ENCODE measurements around the gene BMPR1A.
"Not testable (repeated sequence)": the region's sequence is repeated elsewhere in the genome, so short reads cannot be mapped to it uniquely, and the experiment has no call there.

The BMPR1A gene

GRCh38 chr10:86951184-86951761 lies 194.9 kb downstream of the BMPR1A start:
- peaks cover 9 to 24% of the 10 kb centered on the region in 2 donors for H3K9me3 Mint-ChIP-seq
- DNase-seq (no peak), ATAC-seq (no peak)
- no peaks in the 10 kb centered on the region for H3K27me3 Mint-ChIP-seq
- H3K4me1 Mint-ChIP-seq: peaks cover 9% of the 10 kb centered on the region
- H3K27ac Mint-ChIP-seq: no peak overlapping the region
- H3K4me3 Mint-ChIP-seq: no peak overlapping the region

- ATAC-seq (no peak), DNase-seq (no peak)
- Mint-ChIP-seq H3K27ac (peak overlapping the region in 1 of 2 donors; percentile 68), H3K4me3 (no peak overlapping the region), H3K27me3 (no peaks in the 10 kb centered on the region), H3K9me3 (peaks cover 9 to 24% of the 10 kb centered on the region in 2 donors), H3K4me1 (peaks cover 9% of the 10 kb centered on the region)
Measured at GRCh38 chr10:86952106-86952505, 195.7 kb downstream of the BMPR1A start.

DNA sequence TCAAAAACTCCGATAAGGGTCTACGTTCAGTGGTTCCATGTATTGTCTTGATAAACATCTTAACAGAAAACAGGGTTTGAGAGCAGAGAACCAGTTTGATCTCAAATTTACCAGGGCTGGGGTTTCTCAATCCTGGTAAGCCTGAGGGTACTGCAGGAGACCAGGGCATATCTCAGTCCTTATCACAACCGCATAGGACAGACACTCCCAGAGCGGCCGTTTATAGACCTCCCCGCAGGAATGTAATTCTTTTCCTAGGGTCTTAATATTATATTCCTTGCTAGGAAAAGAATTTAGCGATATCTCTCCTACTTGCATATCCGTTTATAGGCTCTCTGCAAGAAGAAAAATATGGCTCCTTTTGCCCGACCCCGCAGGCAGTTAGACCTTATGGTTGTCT lies 196.3 kb downstream of the BMPR1A start:
- not testable (repeated sequence) for H3K4me1 Mint-ChIP-seq, H3K4me3 Mint-ChIP-seq, ATAC-seq, H3K27me3 Mint-ChIP-seq, DNase-seq, H3K27ac Mint-ChIP-seq
- peaks cover 9 to 24% of the 10 kb centered on the region in 2 donors for H3K9me3 Mint-ChIP-seq

DNA sequence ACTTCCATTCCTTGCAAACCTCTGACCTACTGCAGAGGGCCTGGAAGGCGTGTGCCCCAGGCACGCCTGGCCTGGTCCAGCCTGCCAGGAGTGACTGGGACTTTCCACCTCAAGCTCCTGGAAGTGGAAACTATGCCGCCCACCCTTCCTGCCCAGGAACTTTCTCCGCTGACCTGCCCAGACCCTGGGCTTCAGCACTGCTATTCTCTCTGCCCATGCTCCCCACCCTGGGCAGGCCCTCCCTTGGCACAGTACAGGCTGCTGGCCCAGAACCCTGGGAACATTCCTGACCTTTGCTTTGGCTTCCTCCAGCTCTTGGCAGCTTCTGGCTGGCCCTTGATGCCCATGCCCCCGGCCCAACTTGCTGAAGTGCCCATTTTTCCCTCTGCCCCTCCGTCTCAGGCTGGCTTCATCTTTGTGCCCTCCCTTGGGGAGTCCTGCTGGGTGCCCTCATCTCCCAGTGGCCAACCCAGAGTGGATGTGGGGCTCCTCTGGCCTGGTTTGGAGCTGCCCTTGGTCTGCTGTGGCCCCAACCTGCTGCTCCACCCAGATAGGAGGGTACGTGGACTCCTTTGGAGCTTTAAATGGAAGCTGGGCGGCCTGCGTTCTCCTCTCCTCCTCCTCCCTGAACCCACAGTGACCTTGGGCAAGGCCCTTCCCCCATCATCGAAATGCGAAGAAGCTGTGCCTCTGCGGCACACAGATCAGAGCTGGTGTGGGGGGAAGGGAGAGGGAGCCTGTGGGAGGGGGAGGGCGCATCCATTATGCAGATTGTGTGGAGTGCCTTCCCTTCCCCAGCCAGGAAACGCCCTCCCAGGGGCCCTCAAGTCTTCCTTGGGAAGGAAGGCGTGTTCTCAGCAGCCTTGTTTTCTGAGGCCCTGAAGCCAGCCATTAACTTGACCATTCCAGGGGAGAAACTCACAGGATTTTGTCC lies 197.6 kb downstream of the BMPR1A start:
- no peak for ATAC-seq
- Mint-ChIP-seq H3K4me3 (no peak overlapping the region), H3K4me1 (peaks cover 9% of the 10 kb centered on the region), H3K27ac (no peak overlapping the region), H3K27me3 (no peaks in the 10 kb centered on the region), H3K9me3 (peaks cover 9 to 24% of the 10 kb centered on the region in 2 donors)
- no peak for DNase-seq

DNA sequence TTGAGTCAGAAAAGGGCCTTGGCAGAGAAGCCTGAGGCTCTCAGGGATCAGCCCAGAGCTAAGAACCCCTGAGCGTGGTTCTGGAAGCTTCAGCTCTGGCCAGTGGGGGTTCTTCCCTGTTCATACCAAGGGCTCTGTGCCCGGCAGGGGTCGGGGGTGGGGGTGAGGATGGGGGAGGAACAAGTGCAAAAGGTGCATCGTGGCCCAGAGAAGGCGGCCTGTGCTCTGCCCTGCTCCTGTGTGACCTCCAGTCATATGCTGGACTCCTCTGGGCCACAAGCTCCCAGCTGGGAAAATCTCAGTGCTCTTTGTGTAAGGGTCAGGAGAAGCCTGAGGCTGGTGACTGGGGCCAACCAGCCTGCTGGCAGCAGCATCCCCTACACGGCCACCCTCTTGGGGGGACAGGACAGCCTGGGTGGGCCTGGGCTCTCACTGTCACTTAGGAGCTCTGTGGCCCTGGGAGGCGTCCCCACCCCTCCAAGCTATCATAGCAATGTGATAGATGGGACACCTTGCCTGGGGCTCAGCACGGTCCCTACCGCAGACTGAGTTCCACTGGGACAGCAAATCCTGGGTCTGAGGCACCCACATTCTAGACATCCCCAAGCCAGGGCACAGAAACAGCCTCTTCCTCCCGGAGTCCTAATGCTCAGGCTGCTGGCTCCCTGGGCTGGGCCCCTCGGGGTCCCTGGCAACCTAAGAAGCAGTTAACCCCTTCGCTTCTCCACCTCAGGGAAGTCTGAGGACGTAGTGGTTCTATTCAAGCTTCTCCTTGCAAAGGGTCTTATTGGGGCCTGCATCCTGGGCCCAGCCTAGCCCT lies 198.5 kb downstream of the BMPR1A start:
- Mint-ChIP-seq H3K9me3 (peaks cover 9 to 24% of the 10 kb centered on the region in 2 donors), H3K27ac (no peak overlapping the region), H3K4me1 (peaks cover 9% of the 10 kb centered on the region), H3K27me3 (no peaks in the 10 kb centered on the region), H3K4me3 (no peak overlapping the region)
- ATAC-seq (no peak), DNase-seq (no peak)

GRCh38 chr10:86955501-86956194 lies 199.2 kb downstream of the BMPR1A start:
- H3K27ac Mint-ChIP-seq: peak overlapping the region in 1 of 2 donors; percentile 76
- DNase-seq (peak in 1 of 2 donors; percentile 6), ATAC-seq (no peak)
- peaks cover 9 to 24% of the 10 kb centered on the region in 2 donors for H3K9me3 Mint-ChIP-seq
- H3K4me3 Mint-ChIP-seq: no peak overlapping the region
- peaks cover 6% of the 10 kb centered on the region for H3K4me1 Mint-ChIP-seq
- H3K27me3 Mint-ChIP-seq: no peaks in the 10 kb centered on the region

DNA sequence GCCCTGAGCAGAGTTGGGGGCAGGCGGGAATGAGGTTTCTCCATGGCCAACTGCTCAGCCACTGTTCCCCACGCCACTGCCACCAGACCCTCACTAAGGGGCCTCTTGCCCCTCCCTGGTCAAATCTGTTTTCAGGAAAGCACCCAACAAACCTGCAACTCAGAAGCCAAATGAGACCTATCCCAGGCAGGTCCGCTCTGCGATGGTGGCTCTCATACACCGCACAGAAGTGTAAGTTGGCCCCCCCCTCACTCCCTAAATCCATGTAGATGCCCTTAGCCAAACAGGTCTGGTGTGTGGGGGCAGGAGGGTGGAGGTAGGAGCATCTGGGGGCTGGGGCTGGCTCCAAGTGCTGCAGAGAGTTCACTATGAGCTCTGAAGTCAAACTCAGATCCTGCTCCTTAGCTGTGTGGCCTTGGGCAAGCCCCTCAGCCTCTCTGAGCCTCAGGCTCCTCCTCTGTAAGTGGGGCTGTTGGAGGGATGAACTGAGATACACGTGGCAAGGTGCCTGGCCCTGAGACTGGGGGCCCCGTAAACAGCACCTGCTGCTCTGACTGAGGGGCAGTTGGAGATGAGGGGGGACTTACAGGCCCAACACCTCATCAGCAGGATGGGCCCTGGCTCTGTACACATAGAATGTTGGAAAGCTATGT lies 199.9 kb downstream of the BMPR1A start:
- DNase-seq: no peak
- Mint-ChIP-seq H3K9me3 (peaks cover 9 to 24% of the 10 kb centered on the region in 2 donors), H3K27me3 (no peaks in the 10 kb centered on the region), H3K4me3 (no peak overlapping the region), H3K27ac (peak overlapping the region in 1 of 2 donors; percentile 76), H3K4me1 (peaks cover 5% of the 10 kb centered on the region)
- ATAC-seq: no peak

DNA sequence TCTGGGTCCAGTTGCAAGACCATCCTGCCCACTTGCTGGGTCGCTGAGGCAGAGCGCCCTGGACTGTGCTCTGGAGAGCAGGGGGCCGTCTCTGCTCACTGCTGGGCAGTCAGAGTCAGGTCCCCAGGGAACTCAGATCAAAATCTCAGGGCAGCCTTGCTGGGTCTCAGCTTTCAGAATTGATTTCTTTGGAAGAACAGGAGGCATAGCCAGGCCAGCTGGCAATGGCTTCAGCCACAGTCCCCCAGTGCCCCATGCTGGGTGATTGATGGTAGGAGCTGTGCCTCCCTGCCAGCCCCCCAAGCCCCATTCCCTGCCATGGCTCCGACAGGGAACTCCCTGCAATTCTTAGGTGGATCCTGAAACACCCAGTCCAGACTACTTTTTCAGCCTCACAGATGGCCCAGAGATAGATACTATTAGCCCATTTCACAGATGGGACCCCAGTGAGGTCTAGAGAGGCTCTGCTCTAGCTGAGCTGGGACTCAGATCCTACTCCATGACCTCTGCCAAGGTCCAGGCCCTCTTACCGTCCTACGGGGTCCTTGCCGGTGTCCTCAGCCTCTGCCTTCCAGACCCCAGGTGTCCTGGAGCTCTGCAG lies 200.5 kb downstream of the BMPR1A start:
- no peak overlapping the region for H3K27ac Mint-ChIP-seq
- H3K4me3 Mint-ChIP-seq: no peak overlapping the region
- peaks cover 7 to 20% of the 10 kb centered on the region in 2 donors for H3K9me3 Mint-ChIP-seq
- peaks cover 5% of the 10 kb centered on the region for H3K4me1 Mint-ChIP-seq
- no peaks in the 10 kb centered on the region for H3K27me3 Mint-ChIP-seq
- DNase-seq: peak in 1 of 2 donors; percentile 6
- no peak for ATAC-seq

DNA sequence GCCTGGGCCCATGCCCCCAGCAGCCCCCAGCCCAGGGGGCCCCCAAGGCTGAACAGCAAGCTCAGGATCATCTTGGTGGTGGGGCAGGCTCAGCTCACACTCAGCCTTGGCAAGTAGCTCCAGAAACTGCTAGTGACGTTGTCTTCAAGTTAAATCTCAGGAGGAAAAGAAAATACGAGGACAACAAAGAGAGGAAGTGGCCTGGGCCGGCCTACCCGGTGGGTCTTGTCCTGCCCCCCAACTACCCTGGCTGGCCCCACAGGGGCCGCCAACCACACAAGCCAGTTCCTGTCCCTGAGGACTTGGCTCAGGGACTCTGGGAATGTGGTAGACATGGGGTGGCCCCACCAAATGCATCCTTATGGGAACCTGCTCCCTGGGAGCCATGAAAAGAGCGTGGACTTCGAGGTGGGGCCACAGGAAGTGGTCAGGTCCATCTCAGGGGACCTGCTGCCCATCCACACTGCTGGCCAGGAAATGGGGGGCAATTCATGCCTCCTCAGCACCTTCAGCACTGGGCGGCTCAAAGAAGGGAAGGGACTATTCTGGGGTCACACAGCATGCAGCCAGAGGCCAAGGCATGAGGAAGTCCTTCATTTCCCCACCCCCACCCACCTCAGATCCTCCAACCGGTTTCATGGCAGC lies 201.2 kb downstream of the BMPR1A start, which contains the start of gene MMRN2:
Gene MMRN2, minus strand, starts transcription at position 145 of the 645 bp plus-strand sequence. Its CDS starts 74 bp downstream, at position 71.
- no peak for DNase-seq
- Mint-ChIP-seq H3K4me3 (no peak within 1 kb of the TSS), H3K27ac (peak within 1 kb of the TSS in 1 of 2 donors; percentile 76), H3K4me1 (peaks cover 5% of the 10 kb centered on the region), H3K9me3 (peaks cover under 1 to 14% of the 10 kb centered on the region in 2 donors), H3K27me3 (no peaks in the 10 kb centered on the region)
- no peak for ATAC-seq

DNA sequence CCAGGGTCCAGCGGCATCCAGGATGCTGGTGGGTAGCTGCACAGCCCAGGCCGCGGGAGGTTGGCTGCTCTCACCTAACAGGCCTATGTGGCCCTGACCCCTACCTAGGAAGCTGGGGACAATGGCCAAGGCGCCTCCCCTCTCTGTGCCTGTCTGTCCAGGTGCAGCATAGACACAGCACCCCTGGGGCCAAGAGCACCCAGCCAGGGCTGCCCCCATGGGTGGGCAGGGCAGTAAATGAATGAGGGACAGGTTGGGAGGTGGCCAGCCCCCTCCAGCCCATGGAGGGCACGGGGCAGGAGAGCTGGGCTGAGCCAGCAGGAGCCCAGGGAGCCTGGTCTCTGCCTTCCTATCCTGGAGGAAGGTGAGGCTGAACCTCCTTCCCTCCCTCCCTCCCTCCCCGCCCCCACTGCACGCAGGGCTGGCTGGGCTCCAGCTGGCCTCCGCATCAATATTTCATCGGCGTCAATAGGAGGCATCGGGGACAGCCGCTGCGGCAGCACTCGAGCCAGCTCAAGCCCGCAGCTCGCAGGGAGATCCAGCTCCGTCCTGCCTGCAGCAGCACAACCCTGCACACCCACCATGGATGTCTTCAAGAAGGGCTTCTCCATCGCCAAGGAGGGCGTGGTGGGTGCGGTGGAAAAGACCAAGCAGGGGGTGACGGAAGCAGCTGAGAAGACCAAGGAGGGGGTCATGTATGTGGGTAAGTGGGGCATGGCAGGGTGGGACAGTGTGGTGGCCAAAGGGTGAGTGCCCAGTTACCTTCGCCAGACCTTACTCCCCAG lies 201.9 kb downstream of the BMPR1A start, which contains the start of gene SNCG:
Gene SNCG, plus strand, starts transcription at position 484 of the 785 bp plus-strand sequence. Its CDS starts 99 bp downstream, at position 583.
- DNase-seq: peak in 1 of 2 donors; percentile 7
- Mint-ChIP-seq H3K9me3 (peaks cover 0 to 9% of the 10 kb centered on the region in 2 donors), H3K4me1 (peaks cover 5% of the 10 kb centered on the region), H3K27ac (peak within 1 kb of the TSS in 1 of 2 donors; percentile 5), H3K4me3 (no peak within 1 kb of the TSS), H3K27me3 (no peaks in the 10 kb centered on the region)
- no peak for ATAC-seq

DNA sequence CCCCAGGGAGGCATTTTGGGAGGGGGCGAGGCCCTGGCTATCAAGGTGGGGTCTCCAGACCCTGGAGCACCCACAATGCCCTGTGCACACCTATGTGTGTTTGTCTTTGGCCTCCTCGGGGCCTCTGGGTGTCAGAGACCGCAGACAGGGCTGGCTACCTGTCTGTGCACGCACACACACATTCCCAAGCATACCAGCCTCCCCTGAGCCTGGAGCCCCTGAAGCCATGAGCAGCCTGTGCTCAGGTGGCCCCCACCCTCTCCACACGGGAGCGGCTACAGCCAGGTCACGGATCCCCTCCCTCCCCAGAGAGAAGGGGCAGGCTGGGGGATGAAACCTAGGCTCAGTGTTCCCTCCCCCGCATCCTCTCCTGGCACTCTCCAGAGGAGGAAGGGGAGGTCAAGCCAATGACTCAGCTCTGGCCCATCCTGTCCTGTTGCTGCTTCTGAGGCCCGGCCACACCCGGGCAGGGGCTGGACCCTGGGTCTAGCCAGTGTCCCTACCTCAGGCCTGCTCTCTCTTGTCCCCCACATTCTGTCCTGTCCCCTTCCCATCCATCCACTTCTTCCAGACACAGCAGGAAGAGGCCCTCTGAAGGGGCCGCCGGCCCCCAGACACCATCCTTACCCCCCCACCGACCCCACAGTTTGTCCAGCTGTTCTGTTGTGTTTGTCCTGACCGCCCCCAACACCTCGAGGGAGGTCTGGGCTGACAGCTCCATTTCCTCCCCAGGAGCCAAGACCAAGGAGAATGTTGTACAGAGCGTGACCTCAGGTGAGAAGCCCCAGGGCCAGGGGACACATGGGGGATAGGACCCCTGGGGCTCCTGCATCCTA lies 202.7 kb downstream of the BMPR1A start:
- Mint-ChIP-seq H3K27ac (peak overlapping the region in 1 of 2 donors; percentile 5), H3K9me3 (peaks cover 0 to under 1% of the 10 kb centered on the region in 2 donors), H3K4me3 (no peak overlapping the region), H3K27me3 (no peaks in the 10 kb centered on the region), H3K4me1 (peaks cover 5% of the 10 kb centered on the region)
- ATAC-seq: no peak
- DNase-seq: no peak

DNA sequence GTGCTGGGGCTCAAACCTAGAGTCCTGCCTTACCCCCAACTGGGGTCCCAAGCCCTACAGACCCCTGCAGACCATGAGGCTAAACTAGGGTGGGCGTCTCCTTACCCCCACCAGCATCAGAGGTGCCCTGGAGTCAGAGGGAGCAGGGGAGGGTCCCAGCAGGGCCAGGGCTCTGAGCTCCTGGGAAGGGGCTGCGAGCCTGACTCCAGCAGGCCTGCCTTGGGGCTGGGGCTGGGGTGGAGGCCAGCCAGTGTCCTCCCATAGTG lies 203.3 kb downstream of the BMPR1A start:
- no peaks in the 10 kb centered on the region for H3K27me3 Mint-ChIP-seq
- H3K9me3 Mint-ChIP-seq: no peaks in the 10 kb centered on the region
- no peak overlapping the region for H3K27ac Mint-ChIP-seq
- ATAC-seq (no peak), DNase-seq (peak in 1 of 2 donors; percentile 6)
- peaks cover 5% of the 10 kb centered on the region for H3K4me1 Mint-ChIP-seq
- H3K4me3 Mint-ChIP-seq: no peak overlapping the region
